K562 (cell line): ENCODE measurements around the gene STT3B. TPM values are rescaled to one million over a fixed set of nuclear protein-coding genes. Genes with fewer than 3 reads are reported as not detected.

Source experiments
- BMI1 ChIP-seq: fragments of 150-350 bp; IDR thresholded peaks from 2 replicates; pipeline ENCODE4 v1.6.1; 2014; ENCODE audit warnings: low read length
- CBX3 ChIP-seq, 2 experiments: IDR thresholded peaks; 1 replicate in 1 of 2; 2 replicates in 1 of 2; pipeline ENCODE4 v1.6.1; 2012; ENCODE audit warnings: inconsistent platforms in 2 of 2, low read length in 2 of 2, borderline replicate concordance in 1 of 2, control low read depth in 1 of 2
- CGGBP1 ChIP-seq: fragments of 250-450 bp; sonication (Bioruptor Pico); IDR thresholded peaks from 2 replicates; pipeline ENCODE4 v1.9.0; 2021; ENCODE audit warnings: mild to moderate bottlenecking
- CTBP1 ChIP-seq: fragments of 450-650 bp; IDR thresholded peaks from 2 replicates; pipeline ENCODE4 v1.6.1; 2016; ENCODE audit warnings: borderline replicate concordance
- E4F1 ChIP-seq: fragments of 250-450 bp; sonication (Bioruptor Pico); IDR thresholded peaks from 2 replicates; pipeline ENCODE4 v1.5.0; 2021; ENCODE audit warnings: mild to moderate bottlenecking, borderline replicate concordance
- FOXK2 ChIP-seq, 2 experiments: fragments of 450-650 bp; IDR thresholded peaks in 1 of 2; conservative IDR thresholded peaks in 1 of 2; 2 replicates each; pipeline ENCODE4 v1.6.1; 2016; ENCODE audit warnings: low read depth in 2 of 2, mild to moderate bottlenecking in 1 of 2
- GABPA ChIP-seq: fragments of 200-800 bp; sonication (Bioruptor generic); conservative IDR thresholded peaks from 2 replicates; pipeline ENCODE4 v1.6.1; 2016; ENCODE audit warnings: low read depth, missing genetic modification characterization, missing compliant biosample characterization
- HDAC2 ChIP-seq: fragments of 450-650 bp; IDR thresholded peaks from 2 replicates; pipeline ENCODE4 v1.6.1; 2016; ENCODE audit warnings: mild to moderate bottlenecking
- KAT2B ChIP-seq: IDR thresholded peaks from one replicate; pipeline ENCODE4 v1.6.1; 2012; ENCODE audit warnings: low read depth, mild to moderate bottlenecking, control low read depth, inconsistent platforms, low read length, moderate library complexity
- KDM2B ChIP-seq: fragments of 250-450 bp; sonication (Bioruptor Pico); IDR thresholded peaks from 2 replicates; pipeline ENCODE4 v1.8.0; 2021; ENCODE audit warnings: mild to moderate bottlenecking, moderate library complexity
- L3MBTL2 ChIP-seq: fragments of 450-650 bp; IDR thresholded peaks from 2 replicates; pipeline ENCODE4 v1.6.1; 2016; ENCODE audit warnings: mild to moderate bottlenecking, moderate library complexity
- MTA2 ChIP-seq: fragments of 450-650 bp; IDR thresholded peaks from 2 replicates; pipeline ENCODE4 v1.6.1; 2016; ENCODE audit warnings: low read depth
- MYC ChIP-seq, 2 experiments: fragments of 250-450 bp in 1 of 2; sonication (Bioruptor Pico) in 1 of 2; IDR thresholded peaks; 2 replicates each; pipeline versions ENCODE4 v1.5.1 to v1.6.1; 2012 to 2021; ENCODE audit warnings: low read depth in 2 of 2, borderline replicate concordance in 1 of 2, improper control_type of control experiment in 1 of 2, low read length in 1 of 2, mild to moderate bottlenecking in 1 of 2, moderate library complexity in 1 of 2
- NCOA1 ChIP-seq: fragments of 450-650 bp; IDR thresholded peaks from 2 replicates; pipeline ENCODE4 v1.6.1; 2016; ENCODE audit warnings: low read depth
- SMARCA4 ChIP-seq: fragments of 450-650 bp; IDR thresholded peaks from 2 replicates; pipeline ENCODE4 v1.6.1; 2016
- SMARCE1 ChIP-seq: fragments of 450-650 bp; IDR thresholded peaks from 2 replicates; pipeline ENCODE4 v1.7.1; 2016; ENCODE audit warnings: mild to moderate bottlenecking
- SRF ChIP-seq, 2 experiments: fragments of 250-450, 450-650 bp in 1 of 2; sonication (Bioruptor Pico) in 1 of 2; sonication (generic) in 1 of 2; formaldehyde crosslinking; IDR thresholded peaks; 2 replicates each; pipeline versions ENCODE4 v1.5.0 to v1.5.1; 2020 to 2022; ENCODE audit warnings: mild to moderate bottlenecking in 1 of 2, missing genetic modification reagents in 1 of 2
- TRIM24 ChIP-seq, 2 experiments: fragments of 450-650 bp; IDR thresholded peaks; 2 replicates each; pipeline ENCODE4 v1.6.1; 2016
- ZNF766 ChIP-seq: fragments of 200-800 bp; sonication (Bioruptor generic); conservative IDR thresholded peaks from 2 replicates; pipeline ENCODE4 v1.6.1; 2016; ENCODE audit warnings: missing genetic modification characterization, missing compliant biosample characterization
- polyA plus RNA-seq, 8 experiments: library from polyadenylated mRNA; depleted of rRNA in 4 of 8; stranded (reverse) in 5 of 8; unstranded in 3 of 8; fragments of >200 nt; fragmentation: Nextera tagmentation in 2 of 8; fragmentation: Illumina TruSeq in 1 of 8; extraction: Ambion mirVana in 2 of 8; extraction: Trizol in 1 of 8; gene quantifications; 2 replicates each; pipeline versions ENCODE4 v1.2.1 to v1.2.3, GENCODE V29; 2011 to 2014; ENCODE audit warnings: inconsistent platforms in 1 of 8, missing spikeins in 1 of 8
- total RNA-seq, 7 experiments: library from RNA; depleted of rRNA in 6 of 7; stranded (reverse); fragments of >200 nt in 6 of 7; fragmentation: Illumina TruSeq in 2 of 7; extraction: Trizol in 2 of 7; gene quantifications; 2 replicates each; pipeline versions ENCODE4 v1.2.1 to v1.2.3, GENCODE V29; 2011 to 2021; ENCODE audit warnings: low replicate concordance in 1 of 7
- TF ChIP-seq, protein P1 (sequence below): fragments of 250-450 bp; sonication (Bioruptor Pico); IDR thresholded peaks from 2 replicates; pipeline ENCODE4 v1.4.0; 2020
- TF ChIP-seq, protein P2 (sequence below): fragments of 450-650 bp; IDR thresholded peaks from 2 replicates; pipeline ENCODE4 v1.7.1; 2018; ENCODE audit warnings: mild to moderate bottlenecking, low read depth; ENCODE audit not compliant: partially characterized antibody
- TF ChIP-seq, protein P3 (sequence below): sonication (generic); IDR thresholded peaks from 2 replicates; pipeline ENCODE4 v1.6.1; 2016

The STT3B gene
- total and polyA plus RNA-seq, 9 of the 15 experiments (the other 6 are each of a cell fraction or from before 2014, with no cell fraction given): 22.4 to 147 (median 100) TPM

- peak; percentile 81; the same call in 1 of the 2 replicates for TF ChIP-seq ZNF766 (CRISPR knock-in tag)
- peak; percentile 66; the same call in 1 of the 2 replicates for TF ChIP-seq NCOA1
- TF ChIP-seq SRF (CRISPR knock-in tag; IDR thresholded peaks at IDR 0.05): no peak
- TF ChIP-seq, protein P1, sequence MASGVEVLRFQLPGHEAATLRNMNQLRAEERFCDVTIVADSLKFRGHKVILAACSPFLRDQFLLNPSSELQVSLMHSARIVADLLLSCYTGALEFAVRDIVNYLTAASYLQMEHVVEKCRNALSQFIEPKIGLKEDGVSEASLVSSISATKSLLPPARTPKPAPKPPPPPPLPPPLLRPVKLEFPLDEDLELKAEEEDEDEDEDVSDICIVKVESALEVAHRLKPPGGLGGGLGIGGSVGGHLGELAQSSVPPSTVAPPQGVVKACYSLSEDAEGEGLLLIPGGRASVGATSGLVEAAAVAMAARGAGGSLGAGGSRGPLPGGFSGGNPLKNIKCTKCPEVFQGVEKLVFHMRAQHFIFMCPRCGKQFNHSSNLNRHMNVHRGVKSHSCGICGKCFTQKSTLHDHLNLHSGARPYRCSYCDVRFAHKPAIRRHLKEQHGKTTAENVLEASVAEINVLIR (CRISPR knock-in tag): peak; percentile 58
- TF ChIP-seq GABPA (tag): peak; percentile 89
- TF ChIP-seq CTBP1: 0 out of 2 replicates have a peak, but pooled peaks have one; percentile 27
- TF ChIP-seq FOXK2 (conservative IDR thresholded peaks at IDR 0.05 in 1 of 2, IDR thresholded peaks at IDR 0.05 in 1 of 2; ENCODE audit: low read depth in 2 of 2): 0 out of 4 replicates have a peak, but pooled peaks of 1 of the 2 experiments have one; percentile 26
- no peak for TF ChIP-seq MYC (IDR thresholded peaks at IDR 0.05; ENCODE audit: low read depth, low read length)
- no peak for TF ChIP-seq MYC (CRISPR knock-in tag; IDR thresholded peaks at IDR 0.05; ENCODE audit: borderline replicate concordance, low read depth)
- TF ChIP-seq BMI1: no peak
- 0 out of 2 replicates have a peak, but pooled peaks have one; percentile 21 for TF ChIP-seq SMARCE1
- 0 out of 2 replicates have a peak, but pooled peaks have one; percentile 16 for TF ChIP-seq MTA2
- peak; percentile 43; the same call in 1 of the 2 replicates for TF ChIP-seq L3MBTL2
- no peak for TF ChIP-seq KAT2B
- TF ChIP-seq, protein P2, sequence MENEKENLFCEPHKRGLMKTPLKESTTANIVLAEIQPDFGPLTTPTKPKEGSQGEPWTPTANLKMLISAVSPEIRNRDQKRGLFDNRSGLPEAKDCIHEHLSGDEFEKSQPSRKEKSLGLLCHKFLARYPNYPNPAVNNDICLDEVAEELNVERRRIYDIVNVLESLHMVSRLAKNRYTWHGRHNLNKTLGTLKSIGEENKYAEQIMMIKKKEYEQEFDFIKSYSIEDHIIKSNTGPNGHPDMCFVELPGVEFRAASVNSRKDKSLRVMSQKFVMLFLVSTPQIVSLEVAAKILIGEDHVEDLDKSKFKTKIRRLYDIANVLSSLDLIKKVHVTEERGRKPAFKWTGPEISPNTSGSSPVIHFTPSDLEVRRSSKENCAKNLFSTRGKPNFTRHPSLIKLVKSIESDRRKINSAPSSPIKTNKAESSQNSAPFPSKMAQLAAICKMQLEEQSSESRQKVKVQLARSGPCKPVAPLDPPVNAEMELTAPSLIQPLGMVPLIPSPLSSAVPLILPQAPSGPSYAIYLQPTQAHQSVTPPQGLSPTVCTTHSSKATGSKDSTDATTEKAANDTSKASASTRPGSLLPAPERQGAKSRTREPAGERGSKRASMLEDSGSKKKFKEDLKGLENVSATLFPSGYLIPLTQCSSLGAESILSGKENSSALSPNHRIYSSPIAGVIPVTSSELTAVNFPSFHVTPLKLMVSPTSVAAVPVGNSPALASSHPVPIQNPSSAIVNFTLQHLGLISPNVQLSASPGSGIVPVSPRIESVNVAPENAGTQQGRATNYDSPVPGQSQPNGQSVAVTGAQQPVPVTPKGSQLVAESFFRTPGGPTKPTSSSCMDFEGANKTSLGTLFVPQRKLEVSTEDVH: peak; percentile 48
- TF ChIP-seq TRIM24 (IDR thresholded peaks at IDR 0.05): 0 out of 4 replicates have a peak, but pooled peaks of 1 of the 2 experiments have one; percentile 29
- TF ChIP-seq, protein P3, sequence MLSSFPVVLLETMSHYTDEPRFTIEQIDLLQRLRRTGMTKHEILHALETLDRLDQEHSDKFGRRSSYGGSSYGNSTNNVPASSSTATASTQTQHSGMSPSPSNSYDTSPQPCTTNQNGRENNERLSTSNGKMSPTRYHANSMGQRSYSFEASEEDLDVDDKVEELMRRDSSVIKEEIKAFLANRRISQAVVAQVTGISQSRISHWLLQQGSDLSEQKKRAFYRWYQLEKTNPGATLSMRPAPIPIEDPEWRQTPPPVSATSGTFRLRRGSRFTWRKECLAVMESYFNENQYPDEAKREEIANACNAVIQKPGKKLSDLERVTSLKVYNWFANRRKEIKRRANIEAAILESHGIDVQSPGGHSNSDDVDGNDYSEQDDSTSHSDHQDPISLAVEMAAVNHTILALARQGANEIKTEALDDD: 0 out of 2 replicates have a peak, but pooled peaks have one; percentile 62
- TF ChIP-seq E4F1 (CRISPR knock-in tag): no peak
- TF ChIP-seq HDAC2: 0 out of 2 replicates have a peak, but pooled peaks have one; percentile 27
- no peak for TF ChIP-seq CGGBP1
- no peak for TF ChIP-seq KDM2B (CRISPR knock-in tag)
- peak; percentile 61; the same call in 1 of the 2 replicates for TF ChIP-seq SMARCA4
- TF ChIP-seq CBX3 (IDR thresholded peaks at IDR 0.05; ENCODE audit: borderline replicate concordance in 1 of 2, low read length in 2 of 2): peak in 1 of 2 experiments; percentile 13; a peak in 1 of 3 replicates
These were observed 10.6 kb upstream of the STT3B start (continued) for GRCh38 chr3:31522152-31522551.
